Measurements from ENCODE around the gene ACSL3. TPM values are rescaled to one million over a fixed set of nuclear protein-coding genes. Genes with fewer than 3 reads are reported as not detected.

The ACSL3 gene
- total RNA-seq, 1 experiment from 2014 or later = 90.6 TPM

DNA sequence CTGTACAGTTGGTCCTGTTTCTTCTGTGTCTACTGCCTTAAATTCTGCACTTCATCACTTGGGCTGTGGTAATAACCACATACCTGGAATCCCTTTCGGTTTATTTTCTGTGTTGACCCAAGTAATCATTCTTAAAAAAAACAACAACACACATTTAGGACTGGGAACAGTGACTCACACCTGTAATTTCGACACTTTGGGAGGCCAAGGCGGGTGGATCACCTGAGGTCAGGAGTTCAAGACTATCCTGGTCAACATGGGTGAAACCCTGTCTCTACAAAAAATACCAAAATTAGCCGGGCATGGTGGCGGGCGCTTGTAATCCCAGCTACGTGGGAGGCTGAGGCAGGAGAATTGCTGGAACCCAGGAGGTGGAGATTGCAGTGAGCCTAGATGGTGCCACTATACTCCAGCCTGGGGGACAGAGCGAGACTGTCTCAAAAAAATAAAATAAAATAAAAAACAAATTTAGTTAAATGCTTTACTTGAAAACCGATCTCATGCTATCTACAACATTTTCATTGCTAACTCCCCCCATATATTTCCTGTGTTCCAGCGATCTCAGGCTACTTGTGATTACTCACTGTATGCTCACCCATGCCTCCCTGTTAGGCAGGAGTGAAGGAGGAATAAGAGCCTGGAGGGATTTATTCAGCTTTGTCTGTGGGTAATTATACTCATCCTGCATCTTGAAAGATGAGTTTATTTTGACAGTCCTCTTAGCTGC is 18.2 kb downstream of the ACSL3 start:
- peak; percentile 83 for DNase-seq (ENCODE audit: low read depth)

GRCh38 chr2:222879604-222879933 is 18.7 kb downstream of the ACSL3 start:
- DNase-seq (ENCODE audit: low read depth) = no peak

GRCh38 chr2:222882484-222882928 is 21.7 kb downstream of the ACSL3 start:
- no peak for DNase-seq (ENCODE audit: low read depth)

DNA sequence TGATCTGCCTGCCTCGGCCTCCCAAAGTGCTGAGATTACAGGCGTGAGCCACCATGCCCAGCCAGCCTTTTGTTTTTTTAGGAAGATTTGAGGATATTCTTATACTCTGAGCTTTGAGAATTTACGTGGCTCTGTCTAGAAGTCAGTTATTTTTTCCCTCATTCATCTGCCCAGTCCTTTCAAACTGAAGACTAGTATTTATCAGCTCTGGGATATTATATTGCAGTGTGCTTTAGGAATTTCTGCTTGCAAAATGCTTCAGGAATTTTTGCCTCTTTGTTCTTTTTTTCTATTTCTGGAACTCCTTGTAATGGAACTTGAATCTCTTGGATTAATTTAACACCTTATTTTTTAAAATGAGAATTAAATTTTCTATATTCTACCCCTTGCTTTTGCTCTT is 22.6 kb downstream of the ACSL3 start:
- no peak for DNase-seq (ENCODE audit: low read depth)

DNA sequence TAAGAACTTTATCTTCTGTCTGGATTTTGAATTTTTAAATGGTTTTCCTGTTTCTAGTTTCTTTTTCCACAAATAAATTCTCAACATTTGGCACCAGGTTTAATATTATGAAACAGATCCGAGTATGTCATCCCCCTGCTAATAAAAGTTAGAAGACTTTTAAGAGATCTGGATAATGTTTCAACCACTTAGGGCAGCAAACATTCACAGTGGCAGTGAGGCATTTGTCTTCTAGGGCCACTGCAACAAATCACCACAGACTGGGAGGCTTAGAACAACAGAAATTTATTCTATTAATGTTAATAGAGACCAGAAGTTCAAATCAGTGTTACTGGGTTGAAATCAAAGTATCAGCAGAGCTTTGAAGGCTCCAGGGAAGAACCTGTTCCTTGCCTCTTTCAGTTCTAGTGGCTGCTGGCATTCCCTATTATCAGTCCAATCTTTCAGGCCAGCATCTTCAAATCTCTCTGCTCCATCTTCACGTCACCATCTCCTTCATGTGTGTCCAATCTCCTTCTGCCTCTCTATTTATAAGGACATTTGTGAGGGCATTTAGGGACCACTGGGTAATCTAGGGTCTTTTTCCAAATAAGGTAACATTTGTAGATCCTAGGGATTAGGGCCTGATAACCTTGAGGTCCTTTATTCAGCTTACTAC is 23.4 kb downstream of the ACSL3 start:
- peak; percentile 19 for DNase-seq (ENCODE audit: low read depth)

DNA sequence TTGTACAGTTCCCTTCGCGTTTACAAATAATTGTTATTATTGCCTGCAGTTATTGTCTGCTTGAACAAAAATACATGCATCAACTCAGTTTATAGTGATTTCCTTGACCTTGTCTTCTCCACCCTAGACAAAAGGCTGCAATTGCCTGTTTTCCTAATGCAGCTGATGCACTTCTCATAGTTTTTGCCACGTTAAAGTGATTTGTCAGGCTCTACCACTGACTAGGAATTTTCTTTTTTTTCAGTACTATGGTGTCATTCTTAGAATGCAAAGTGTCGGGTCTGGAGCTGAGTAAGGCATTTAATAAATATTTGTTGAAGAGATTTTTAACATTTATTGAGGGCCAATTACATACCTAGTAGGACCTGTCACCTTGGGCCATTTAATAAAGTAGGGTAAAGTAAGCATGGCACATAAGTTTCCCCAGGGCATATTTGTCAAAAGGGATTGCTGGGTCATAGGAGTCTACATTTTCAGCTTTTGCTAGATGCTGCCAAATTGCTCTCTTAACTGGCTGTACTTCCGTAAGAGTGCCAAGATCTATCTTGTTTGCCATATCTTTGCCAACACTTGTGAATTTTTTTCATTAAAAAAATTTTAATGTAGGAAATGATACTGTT is 24.1 kb downstream of the ACSL3 start:
- DNase-seq (ENCODE audit: low read depth) = peak; percentile 27

- DNase-seq (ENCODE audit: low read depth) = no peak
Observed at GRCh38 chr2:222887124-222887523, 26.3 kb downstream of the ACSL3 start.

DNA sequence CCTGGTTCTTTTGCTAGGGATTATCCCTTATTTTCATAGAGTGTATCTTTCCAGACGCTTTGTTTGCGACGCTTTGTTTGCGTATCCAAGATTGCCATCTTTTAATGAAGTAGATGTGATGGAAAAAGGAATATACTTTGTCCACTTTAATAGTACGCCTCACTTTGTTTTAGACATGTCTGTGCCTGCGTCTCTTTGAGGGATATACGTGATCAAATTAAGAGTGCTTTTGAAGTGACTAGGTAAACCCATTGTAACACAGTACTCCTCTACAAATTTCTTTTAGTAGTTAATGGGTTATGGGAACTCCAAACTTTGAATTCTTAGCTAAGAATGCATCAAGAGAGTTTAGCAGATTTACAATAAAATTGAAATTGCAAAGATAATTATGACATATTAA is 27.9 kb downstream of the ACSL3 start:
- DNase-seq (ENCODE audit: low read depth) = no peak

DNA sequence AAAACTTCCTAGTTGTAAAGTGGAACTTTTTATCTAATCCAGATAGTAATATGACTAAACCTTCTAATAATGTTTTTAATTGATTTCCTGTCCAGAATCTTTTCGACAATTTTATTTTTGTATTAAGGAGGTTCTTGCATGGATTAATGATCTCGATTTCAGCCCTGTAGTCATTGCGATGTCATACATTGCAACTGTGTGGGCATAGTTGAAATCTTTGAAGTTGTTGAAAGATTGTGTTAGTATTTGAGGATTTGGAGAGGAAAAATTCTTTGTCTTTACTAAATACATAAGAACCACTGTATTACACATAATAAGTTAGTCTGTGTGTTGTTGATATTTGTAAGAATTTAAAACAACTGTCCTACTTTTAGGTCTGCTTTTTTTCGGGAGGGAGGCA is 31.1 kb downstream of the ACSL3 start:
- DNase-seq (ENCODE audit: low read depth) = no peak

DNA sequence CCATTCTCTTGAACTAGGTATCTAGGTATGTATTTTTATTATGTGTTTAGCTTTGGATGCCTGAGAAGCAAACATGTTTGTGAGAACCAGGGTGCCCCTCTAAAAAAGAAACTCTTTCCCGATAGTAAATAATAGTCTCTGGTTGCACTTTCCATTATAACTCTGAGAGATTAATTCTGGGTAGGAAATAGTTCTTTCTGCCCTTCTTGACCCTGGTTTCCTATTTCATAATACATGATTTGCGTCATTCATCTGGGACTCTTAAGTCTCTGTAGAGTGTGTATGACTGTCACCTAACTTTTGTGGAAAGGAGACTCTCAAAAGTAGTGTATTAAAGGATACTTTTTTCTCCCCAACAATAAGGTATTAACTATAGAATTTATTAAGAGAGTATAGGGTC is 31.5 kb downstream of the ACSL3 start:
- peak; percentile 45 for DNase-seq (ENCODE audit: low read depth)

DNA sequence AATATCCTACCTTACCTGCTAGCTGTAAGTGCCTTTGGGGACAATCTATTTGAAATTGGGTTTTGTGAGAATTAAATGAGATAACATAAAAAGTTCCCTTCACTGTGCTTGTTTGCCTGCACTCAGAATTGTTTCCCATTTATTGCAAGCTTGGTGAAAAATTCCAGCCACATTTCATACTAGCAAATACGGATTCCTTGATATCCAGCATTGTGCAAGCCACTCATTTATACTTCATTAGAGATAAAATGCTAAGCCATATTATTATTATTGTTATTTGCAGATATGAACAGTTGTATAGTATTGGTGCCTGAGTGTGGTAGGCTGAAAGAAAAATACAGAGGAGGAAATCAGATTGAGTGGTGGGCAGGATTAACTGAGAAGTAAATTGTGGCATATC is 31.9 kb downstream of the ACSL3 start:
- no peak for DNase-seq (ENCODE audit: low read depth)

DNA sequence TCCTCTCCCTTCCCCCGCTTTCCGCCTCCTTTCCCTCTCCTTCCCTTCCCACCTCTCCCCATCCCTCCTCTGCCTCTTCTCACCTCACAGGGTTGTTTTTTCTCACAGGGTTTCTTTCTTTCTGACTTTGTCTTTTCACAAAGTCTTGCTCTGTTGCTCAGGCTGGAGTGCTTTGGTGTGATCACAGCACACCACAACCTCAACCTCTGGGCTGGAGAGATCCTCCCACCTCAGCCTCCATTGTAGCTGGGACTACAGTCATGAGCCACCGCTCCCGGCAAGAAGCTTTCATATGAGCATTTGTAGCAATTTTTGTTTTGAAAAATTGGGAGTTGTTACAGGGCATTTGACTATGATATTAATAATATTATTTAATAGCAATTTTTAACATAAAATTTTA is 32.9 kb downstream of the ACSL3 start:
- DNase-seq (ENCODE audit: low read depth) = no peak

DNA sequence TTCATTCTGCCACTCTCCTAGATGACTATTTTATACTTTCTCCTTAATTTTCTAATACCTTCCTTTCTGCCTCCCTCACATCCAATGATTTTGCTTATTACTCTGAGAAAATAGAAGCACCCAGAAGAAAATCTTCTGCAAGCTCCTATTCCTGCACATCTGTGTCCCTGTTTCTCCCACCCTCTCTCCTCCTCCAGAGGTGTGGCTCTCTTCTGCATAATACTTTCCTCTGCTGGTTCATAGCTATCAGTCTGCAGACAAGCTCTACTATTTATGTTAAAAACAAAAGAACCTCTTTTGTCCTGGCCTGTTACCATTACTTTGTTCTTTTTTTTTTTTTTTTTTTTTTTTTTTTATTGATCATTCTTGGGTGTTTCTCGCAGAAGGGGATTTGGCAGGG is 34.3 kb downstream of the ACSL3 start:
- DNase-seq (ENCODE audit: low read depth) = no peak

DNA sequence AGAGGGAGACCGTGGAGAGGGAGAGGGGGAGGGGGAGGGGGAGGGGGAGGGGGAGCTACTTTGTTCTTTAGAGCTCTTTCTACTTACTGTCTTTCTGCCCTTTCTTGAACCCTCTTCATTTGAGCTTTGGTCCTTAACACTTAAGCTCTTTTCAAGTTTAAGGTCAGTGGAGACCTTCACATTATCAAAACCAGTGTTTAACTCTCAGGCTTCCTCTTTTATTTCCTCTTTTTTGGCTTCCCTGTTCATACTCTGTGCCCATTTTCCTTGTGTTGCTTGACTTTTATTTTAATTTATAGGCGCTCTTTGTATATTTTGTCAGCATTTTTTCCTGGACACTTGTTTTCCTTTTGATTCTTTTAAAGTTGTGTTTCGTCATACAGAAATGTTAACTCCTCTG is 37.1 kb downstream of the ACSL3 start:
- DNase-seq (ENCODE audit: low read depth) = no peak

GRCh38 chr2:222899413-222900181 is 38.8 kb downstream of the ACSL3 start:
- DNase-seq (ENCODE audit: low read depth) = no peak

DNA sequence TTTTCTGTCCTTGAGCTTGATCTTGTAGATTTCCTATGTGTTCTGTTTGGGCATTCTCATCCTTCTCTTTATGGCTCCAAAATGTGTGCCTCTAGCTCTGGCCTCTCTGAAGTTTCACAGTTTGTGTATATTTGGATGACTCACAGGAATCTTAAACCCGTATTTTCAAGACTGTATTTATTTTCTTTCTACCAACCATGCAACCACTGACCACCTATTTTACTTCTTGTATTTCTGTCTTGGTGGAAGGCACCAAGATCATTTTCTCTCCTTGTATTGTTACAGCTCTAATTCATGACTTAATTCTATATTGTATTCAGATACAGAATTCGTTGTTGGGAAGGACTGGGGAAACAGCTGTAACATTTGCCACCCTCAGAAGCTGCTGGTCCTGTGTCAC is 39.5 kb downstream of the ACSL3 start:
- DNase-seq (ENCODE audit: low read depth) = peak; percentile 81

- DNase-seq (ENCODE audit: low read depth) = no peak
Observed at GRCh38 chr2:222902660-222903059, 41.8 kb downstream of the ACSL3 start.

- DNase-seq (ENCODE audit: low read depth) = peak; percentile 54
Observed at GRCh38 chr2:222903234-222904220, 42.7 kb downstream of the ACSL3 start.

DNA sequence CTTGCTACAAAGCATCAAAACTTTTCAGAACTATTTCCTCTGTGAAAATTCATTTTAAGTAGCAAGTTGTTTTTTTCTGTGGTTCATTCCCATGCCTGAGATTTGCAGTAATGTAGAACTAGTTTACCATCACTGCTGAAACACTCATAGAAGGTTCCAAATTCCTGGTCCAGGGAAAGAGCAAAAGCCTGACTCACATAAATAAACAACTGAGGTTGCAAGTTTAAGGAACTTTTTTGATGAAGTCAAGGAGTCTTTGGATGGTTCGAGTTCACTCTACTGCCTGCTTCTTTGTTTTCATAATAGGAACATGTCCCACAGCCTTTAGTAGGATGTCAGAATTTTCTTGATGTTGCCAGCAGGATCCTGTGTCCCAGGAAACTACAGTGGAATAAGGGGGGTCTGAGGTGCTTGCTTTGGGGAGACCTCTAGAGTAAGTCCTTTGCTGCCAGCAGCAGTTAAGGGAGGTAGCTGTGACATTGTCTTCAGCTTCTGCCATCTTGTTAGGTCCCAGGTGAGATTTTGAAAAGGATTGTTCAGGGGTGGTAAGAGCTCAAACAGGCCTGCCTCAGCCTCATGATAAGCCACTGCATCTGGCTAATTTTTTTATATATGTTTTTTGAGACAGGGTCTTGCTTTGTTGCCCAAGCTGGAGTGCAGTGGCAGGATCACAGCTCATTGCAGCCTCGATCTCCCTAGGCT is 43.9 kb downstream of the ACSL3 start:
- peak; percentile 82 for DNase-seq (ENCODE audit: low read depth)

DNA sequence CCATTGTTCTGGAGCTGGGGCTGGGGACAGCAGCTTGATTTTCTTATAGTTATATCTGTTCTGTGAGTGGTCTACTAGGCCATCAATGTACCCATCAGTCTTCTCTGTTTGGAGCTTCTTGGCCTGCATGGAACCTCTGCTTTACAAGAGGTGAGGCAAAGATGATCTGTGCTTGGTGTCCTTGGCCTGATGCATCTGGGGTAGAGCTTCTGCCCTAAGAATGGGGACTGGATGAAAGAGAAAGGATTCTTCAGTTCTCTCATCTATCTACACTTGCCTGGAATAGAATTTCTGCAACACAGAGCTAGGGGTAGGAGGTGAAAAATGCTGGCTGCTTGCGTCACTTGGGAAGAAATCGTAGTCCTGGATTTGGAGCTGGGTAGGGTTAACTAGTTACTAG is 46.2 kb downstream of the ACSL3 start:
- DNase-seq (ENCODE audit: low read depth) = no peak
